AG10803 (cell line): ENCODE results near the gene ABCB8.

Source experiments
- DNase-seq: peaks from one replicate; pipeline ENCODE4 v3.0.0; 2010; ENCODE audit warnings: low read depth
- H3K4me3 ChIP-seq: 2 replicates; pipeline ENCODE4 v1.5.1; 2011; ENCODE audit warnings: mild to moderate bottlenecking, low read length, control low read depth
- TF ChIP-seq, protein P1 (sequence below): conservative IDR thresholded peaks from 2 replicates; pipeline ENCODE4 v1.5.1; 2011; ENCODE audit warnings: mild to moderate bottlenecking, low read length, control low read depth, inconsistent platforms

The ABCB8 gene

DNA sequence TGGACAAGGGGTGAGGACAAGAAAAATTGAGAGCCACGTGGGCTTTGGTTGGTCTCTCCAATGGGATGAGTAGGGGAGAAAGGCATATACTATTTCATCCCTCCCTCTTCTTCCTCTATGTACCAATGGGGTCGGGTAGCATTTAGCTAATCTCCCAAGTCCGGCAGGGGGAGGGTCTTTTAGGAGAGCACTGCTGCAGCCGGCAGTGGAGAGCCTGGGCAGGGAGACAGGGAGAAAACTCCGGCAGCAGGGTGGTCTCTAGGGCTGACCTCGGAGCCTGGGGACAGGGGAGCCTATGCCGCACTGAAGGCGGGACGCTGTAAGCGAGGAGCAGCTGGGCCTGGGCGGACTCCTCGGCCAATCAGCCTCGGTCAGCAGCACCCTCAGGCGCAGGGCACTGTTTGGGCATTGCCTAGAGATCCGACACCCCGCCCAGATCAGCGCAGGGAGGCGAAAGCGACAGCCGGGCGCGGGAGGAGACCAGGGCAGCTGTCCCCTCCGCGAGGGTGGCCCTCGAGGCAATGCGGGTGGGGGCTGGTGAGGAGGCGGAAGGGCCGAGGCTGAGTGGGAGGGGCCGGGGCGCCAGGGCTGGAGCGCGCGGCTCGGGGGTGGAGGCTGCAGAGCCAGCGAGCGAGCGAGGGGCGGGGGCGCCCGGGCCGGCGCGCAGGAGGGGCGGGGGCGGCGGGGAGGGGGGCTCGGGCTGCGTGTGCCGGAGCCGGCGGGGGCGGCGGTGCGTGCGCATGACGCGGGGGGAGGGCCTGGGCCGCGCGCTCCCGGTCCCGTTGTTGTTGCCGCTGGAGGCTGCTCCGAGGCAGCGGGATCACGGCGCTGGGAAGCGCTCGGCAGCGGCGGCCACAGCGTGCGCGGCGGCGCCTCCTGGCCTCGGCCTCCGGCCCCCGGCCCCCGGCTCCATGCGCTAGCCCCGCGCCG is 57.7 kb downstream of the ABCB8 start, which contains the start of gene AGAP3:
AGAP3 (plus strand) TSS at position 785 of the 930 bp plus-strand sequence. CDS start 267 bp downstream, outside the sequence.
- DNase-seq: peak; percentile 66
- peak within 1 kb of the TSS; percentile 77 for H3K4me3 ChIP-seq
- TF ChIP-seq, protein P1, sequence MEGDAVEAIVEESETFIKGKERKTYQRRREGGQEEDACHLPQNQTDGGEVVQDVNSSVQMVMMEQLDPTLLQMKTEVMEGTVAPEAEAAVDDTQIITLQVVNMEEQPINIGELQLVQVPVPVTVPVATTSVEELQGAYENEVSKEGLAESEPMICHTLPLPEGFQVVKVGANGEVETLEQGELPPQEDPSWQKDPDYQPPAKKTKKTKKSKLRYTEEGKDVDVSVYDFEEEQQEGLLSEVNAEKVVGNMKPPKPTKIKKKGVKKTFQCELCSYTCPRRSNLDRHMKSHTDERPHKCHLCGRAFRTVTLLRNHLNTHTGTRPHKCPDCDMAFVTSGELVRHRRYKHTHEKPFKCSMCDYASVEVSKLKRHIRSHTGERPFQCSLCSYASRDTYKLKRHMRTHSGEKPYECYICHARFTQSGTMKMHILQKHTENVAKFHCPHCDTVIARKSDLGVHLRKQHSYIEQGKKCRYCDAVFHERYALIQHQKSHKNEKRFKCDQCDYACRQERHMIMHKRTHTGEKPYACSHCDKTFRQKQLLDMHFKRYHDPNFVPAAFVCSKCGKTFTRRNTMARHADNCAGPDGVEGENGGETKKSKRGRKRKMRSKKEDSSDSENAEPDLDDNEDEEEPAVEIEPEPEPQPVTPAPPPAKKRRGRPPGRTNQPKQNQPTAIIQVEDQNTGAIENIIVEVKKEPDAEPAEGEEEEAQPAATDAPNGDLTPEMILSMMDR: no peak

DNA sequence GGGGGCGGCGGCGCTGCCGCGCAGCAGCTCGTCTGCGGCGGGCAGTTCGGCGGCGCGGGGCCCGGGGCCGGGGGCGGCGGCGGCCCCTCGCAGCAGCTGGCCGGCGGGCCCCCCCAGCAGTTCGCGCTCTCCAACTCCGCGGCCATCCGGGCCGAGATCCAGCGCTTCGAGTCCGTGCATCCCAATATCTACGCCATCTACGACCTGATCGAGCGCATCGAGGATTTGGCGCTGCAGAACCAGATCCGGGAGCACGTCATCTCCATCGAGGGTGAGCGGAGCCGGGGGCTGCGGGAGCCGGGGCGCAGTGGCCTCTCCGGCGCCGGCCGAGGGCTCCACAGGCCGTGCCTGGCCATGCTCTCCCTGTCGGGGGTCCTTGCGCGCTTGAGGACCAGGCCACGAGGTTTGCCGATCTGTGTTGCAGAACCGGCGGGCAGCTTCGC is 58.6 kb downstream of the ABCB8 start:
- DNase-seq: no peak
- peak overlapping the region; percentile 77 for H3K4me3 ChIP-seq
- TF ChIP-seq, protein P1: no peak

DNA sequence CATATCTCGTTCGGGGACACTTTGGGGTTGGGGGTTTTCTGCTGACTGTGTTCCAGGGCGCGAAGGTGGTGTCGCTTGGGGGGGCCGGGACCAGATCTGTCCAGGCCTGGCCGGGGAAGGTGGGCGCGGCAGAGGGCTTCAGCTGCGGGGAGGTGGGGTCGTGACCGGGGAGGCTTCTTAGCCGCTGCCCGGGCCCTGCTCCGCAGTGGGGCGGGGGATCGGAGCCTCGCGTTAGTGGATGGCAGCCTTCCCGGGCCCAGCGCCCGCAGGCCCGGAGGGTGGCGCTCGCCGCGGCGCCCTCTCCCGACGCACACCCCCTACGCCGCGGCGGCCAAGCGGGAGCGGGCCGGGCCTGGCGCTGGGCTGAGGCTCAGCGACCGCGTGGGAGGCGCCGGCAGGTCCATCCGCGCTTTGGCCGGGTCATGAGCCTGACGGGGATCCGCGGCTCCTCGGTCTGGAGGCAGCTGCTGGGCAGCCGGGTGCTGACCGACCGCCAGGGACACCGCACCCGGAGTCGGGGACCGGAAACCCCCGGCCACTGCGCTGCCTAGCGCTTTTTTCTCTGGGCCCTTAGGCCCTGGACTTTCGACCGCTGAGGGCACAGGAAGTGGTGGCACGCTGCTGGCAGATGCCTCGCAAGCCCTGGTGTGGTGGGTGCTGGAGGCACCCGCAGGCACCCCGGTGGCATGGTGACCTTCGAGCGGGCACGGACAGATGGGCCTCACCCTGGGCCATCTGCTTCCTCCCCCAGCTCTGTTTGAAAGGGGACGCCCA is 59.2 kb downstream of the ABCB8 start:
- peak overlapping the region; percentile 77 for H3K4me3 ChIP-seq
- TF ChIP-seq, protein P1: peak; percentile 7; the same call in 1 of the 2 replicates
- DNase-seq: peak; percentile 55

DNA sequence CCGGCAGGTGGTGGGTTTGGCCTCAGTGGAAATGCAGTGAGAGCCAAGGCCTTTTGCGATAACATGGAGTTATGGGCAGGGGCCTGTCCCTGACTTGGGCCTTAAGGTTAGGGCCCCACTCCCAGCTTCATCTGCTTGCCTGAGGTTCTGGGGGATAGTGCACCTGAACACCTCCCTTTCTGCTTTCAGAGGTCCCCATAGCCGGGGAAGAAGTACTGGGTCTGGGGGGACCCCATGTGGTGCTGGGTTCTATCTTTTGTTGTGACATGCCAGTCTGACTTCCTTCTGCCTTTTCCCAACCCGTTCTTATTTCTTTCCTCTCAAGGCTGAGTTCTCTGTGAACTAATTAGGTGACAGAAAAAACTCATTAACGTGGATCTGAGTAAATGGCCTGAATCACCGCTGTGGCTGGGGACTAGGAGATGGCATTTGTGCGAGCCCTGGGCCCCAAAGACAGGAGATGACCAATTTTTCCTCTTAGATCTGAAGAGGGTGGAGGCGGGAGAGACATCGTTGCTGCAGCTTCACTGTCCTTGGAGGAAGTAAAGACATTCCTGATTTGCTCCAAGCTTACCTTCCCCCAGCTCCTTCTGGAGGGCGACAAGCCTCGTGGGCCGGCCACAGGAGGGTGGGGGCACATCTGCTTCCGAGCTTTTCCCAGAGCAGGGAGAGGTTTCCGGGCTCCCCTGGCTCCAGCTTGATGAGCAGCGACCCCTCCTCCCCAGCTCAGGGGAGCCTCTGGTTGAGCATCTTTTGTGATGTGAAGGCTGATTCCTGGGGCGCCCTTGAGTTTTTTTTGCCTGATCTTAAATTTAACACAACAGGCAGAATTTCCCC is 60.0 kb downstream of the ABCB8 start:
- DNase-seq: peak; percentile 44
- TF ChIP-seq, protein P1: no peak
- peak overlapping the region; percentile 77 for H3K4me3 ChIP-seq

DNA sequence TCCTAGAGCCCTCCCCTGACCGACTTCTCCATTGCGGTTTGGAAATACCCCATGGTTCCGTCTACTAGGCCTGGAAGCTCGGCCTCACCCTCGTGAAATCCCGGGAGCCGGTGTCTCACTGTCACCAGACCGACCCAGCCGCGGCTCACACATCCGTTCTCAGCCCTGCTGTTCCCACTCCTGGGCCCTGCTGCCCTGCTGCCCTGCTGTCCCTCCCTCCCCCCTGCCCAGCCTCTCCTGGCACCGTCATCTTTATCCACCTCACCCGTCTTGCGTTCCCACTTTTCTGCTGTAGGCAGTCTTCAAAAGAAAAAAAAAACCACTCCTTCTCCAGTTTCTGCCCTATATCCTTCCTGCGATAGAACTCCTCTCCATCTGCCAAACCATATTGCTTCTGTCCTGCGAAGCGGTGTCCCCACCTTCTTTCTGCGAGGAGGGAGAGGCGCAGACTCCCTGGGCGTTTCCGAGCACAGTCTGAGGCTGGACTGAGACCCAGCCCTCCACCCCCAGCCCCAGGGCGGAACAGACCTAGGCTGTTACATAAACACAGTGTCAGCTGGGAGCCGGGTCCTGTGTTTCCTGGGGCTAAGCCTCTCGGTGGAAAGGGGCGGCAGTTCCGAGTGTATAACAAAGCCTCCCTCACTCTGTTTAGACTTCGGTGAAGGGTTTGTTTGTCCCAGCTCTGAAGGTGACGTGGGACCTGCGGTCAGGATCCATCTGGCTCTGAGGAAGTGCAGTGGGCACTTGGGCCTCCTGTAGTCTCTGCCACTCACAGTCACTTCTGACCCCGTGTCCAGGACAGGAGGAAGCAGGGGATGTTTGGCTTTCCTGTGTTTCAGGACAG is 60.8 kb downstream of the ABCB8 start:
- TF ChIP-seq, protein P1: no peak
- peak overlapping the region; percentile 77 for H3K4me3 ChIP-seq
- DNase-seq: peak; percentile 69
